ENCODE measurements around the gene CARM1.
"Not testable (repeated sequence)": the region's sequence is repeated elsewhere in the genome, so short reads cannot be mapped to it uniquely, and the experiment has no call there.

The CARM1 gene

GRCh38 chr19:10929402-10929794, 58.0 kb downstream of the CARM1 start:
- DNase-seq (ENCODE audit: low spot score), result peak; percentile 12

GRCh38 chr19:10935371-10936059, 64.2 kb downstream of the CARM1 start:
- peak; percentile 27 for DNase-seq (ENCODE audit: low spot score)

- DNase-seq (ENCODE audit: low spot score), result peak; percentile 85
Observed at GRCh38 chr19:10936661-10937084, 65.3 kb downstream of the CARM1 start.

GRCh38 chr19:10941649-10942048, 70.3 kb downstream of the CARM1 start:
- DNase-seq (ENCODE audit: low spot score), result not testable (repeated sequence)

GRCh38 chr19:10943412-10943811, 72.1 kb downstream of the CARM1 start:
- not testable (repeated sequence) for DNase-seq (ENCODE audit: low spot score)

GRCh38 chr19:10945264-10945663, 73.9 kb downstream of the CARM1 start:
- no peak for DNase-seq (ENCODE audit: low spot score)

- DNase-seq (ENCODE audit: low spot score), result no peak
Observed at GRCh38 chr19:10946958-10947657, 75.8 kb downstream of the CARM1 start.

GRCh38 chr19:10952809-10953208, 81.5 kb downstream of the CARM1 start:
- no peak for DNase-seq (ENCODE audit: low spot score)

GRCh38 chr19:10959277-10959968, 88.1 kb downstream of the CARM1 start:
- not testable (repeated sequence) for DNase-seq (ENCODE audit: low spot score)

GRCh38 chr19:10960314-10961072, 89.1 kb downstream of the CARM1 start, which contains the start of gene SMARCA4:
Gene SMARCA4, plus strand, starts transcription at chr19:10961030. Its CDS starts 23,122 bp downstream, at chr19:10984152.
- peak; percentile 99 for DNase-seq (ENCODE audit: low spot score)

GRCh38 chr19:10961073-10961860, 89.9 kb downstream of the CARM1 start:
- DNase-seq (ENCODE audit: low spot score), result no peak

GRCh38 chr19:10962863-10963262, 91.5 kb downstream of the CARM1 start:
- DNase-seq (ENCODE audit: low spot score), result no peak

- DNase-seq (ENCODE audit: low spot score), result no peak
Observed at GRCh38 chr19:10963865-10964264, 92.5 kb downstream of the CARM1 start.

GRCh38 chr19:10964903-10965302, 93.5 kb downstream of the CARM1 start:
- no peak for DNase-seq (ENCODE audit: low spot score)

- no peak for DNase-seq (ENCODE audit: low spot score)
Observed at GRCh38 chr19:10965398-10965797, 94.0 kb downstream of the CARM1 start.

GRCh38 chr19:10966809-10967208, 95.5 kb downstream of the CARM1 start:
- DNase-seq (ENCODE audit: low spot score), result no peak

- DNase-seq (ENCODE audit: low spot score), result no peak
Observed at GRCh38 chr19:10968527-10969135, 97.3 kb downstream of the CARM1 start.

- DNase-seq (ENCODE audit: low spot score), result no peak
Observed at GRCh38 chr19:10971107-10971726, 99.9 kb downstream of the CARM1 start.

Data from hematopoietic multipotent progenitor cell treated with erythropoietin and hydrocortisone succinate and interleukin-3 and kit ligand, for 15 days (in vitro differentiated cells).